Esophagus squamous epithelium (tissue), 4 donors: ENCODE results near the gene NSD2.

Experiments used
- CTCF ChIP-seq, 6 experiments: fragments of 450-650 bp in 4 of 6; fragments of 200-600 bp in 2 of 6; sonication (generic) in 2 of 6; IDR thresholded peaks; one replicate each; pipeline ENCODE4 v1.5.1; 2016 to 2019; ENCODE audit warnings: antibody characterized with exemption in 6 of 6, mild to moderate bottlenecking in 4 of 6, moderate library complexity in 4 of 6
- POLR2A ChIP-seq, 4 donors: fragments of 450-650 bp; IDR thresholded peaks; one replicate each; pipeline ENCODE4 v1.6.1; 2017; ENCODE audit warnings: antibody characterized with exemption in 4 of 4, mild to moderate bottlenecking in 4 of 4, moderate library complexity in 3 of 4

- peak in 4 of 6 experiments; percentile 11 to 47 (median 36) for TF ChIP-seq CTCF (IDR thresholded peaks at IDR 0.05)
- no peak for TF ChIP-seq POLR2A (IDR thresholded peaks at IDR 0.05)
Observed at GRCh38 chr4:2009651-2010233, 138.5 kb downstream of the NSD2 start.
